HEK293 (cell line): ENCODE results near the gene LYSMD3.

Source experiments
- CTCF ChIA-PET: fragments of 350-600 bp; formaldehyde crosslinking; extraction: SDS; loops from one replicate; lab custom pipeline; 2021; ENCODE audit warnings: antibody characterized with exemption; lab: Yijun Ruan, JAX
- POLR2A ChIA-PET: fragments of 300-600 bp; formaldehyde crosslinking; extraction: SDS; loops from one replicate; lab custom pipeline; 2020; ENCODE audit warnings: antibody characterized with exemption, inconsistent platforms; lab: Yijun Ruan, JAX
- H3K27ac ChIP-seq: fragments of 200-500 bp; sonication (Bioruptor generic); 2 replicates; pipeline ENCODE4 v1.5.1; 2014; ENCODE audit warnings: low read depth, low read length, control low read depth, inconsistent platforms; ENCODE audit errors: extremely low read depth
- H3K36me3 ChIP-seq, 2 experiments: fragments of 200-500 bp in 1 of 2; sonication (Bioruptor generic) in 1 of 2; 1 replicate in 1 of 2; 2 replicates in 1 of 2; pipeline ENCODE4 v1.5.1; 2014 to 2017; ENCODE audit warnings: inconsistent platforms in 2 of 2, low read length in 2 of 2; ENCODE audit not compliant: control insufficient read depth in 2 of 2, insufficient read depth in 1 of 2
- H3K4me1 ChIP-seq: fragments of 200-500 bp; sonication (Bioruptor generic); 2 replicates; pipeline ENCODE4 v1.5.1; 2014; ENCODE audit warnings: mild to moderate bottlenecking, low read length, inconsistent platforms; ENCODE audit not compliant: control insufficient read depth, insufficient read depth
- H3K4me3 ChIP-seq: 2 replicates; pipeline ENCODE4 v1.5.1; 2011; ENCODE audit warnings: low read depth, mild to moderate bottlenecking, control low read depth, low read length, moderate library complexity
- H3K9me3 ChIP-seq: fragments of 200-500 bp; sonication (Bioruptor generic); 2 replicates; pipeline ENCODE4 v1.5.1; 2014; ENCODE audit warnings: low read depth, low read length, inconsistent platforms; ENCODE audit not compliant: control insufficient read depth, insufficient read depth
- BCL11A ChIP-seq: fragments of 450-650 bp; formaldehyde crosslinking; IDR thresholded peaks from 2 replicates; pipeline ENCODE4 v1.5.1; 2016; ENCODE audit warnings: low read depth, missing biosample characterization, missing genetic modification characterization
- EGR2 ChIP-seq: fragments of 450-650 bp; formaldehyde crosslinking; IDR thresholded peaks from 2 replicates; pipeline ENCODE4 v1.5.1; 2016; ENCODE audit warnings: low read depth, missing biosample characterization, missing genetic modification characterization
- GFI1B ChIP-seq: fragments of 450-650 bp; formaldehyde crosslinking; IDR thresholded peaks from 2 replicates; pipeline ENCODE4 v1.5.1; 2016; ENCODE audit warnings: missing biosample characterization, missing genetic modification characterization
- PRDM1 ChIP-seq: fragments of 450-650 bp; formaldehyde crosslinking; IDR thresholded peaks from 2 replicates; pipeline ENCODE4; 2016; ENCODE audit warnings: missing biosample characterization, missing genetic modification characterization
- SETDB1 ChIP-seq: IDR thresholded peaks from one replicate; pipeline ENCODE4 v1.6.1; 2017; ENCODE audit warnings: mild to moderate bottlenecking, low read length, moderate library complexity, mixed read lengths; ENCODE audit not compliant: insufficient read length
- ZBTB8A ChIP-seq: fragments of 450-650 bp; formaldehyde crosslinking; IDR thresholded peaks from 2 replicates; pipeline ENCODE4 v1.5.1; 2016; ENCODE audit warnings: missing biosample characterization, missing genetic modification characterization
- ZEB2 ChIP-seq: fragments of 450-650 bp; formaldehyde crosslinking; IDR thresholded peaks from 2 replicates; pipeline ENCODE4 v1.5.1; 2016; ENCODE audit warnings: missing biosample characterization, missing genetic modification characterization
- ZFP37 ChIP-seq: fragments of 450-650 bp; formaldehyde crosslinking; IDR thresholded peaks from 2 replicates; pipeline ENCODE4 v1.5.1; 2016; ENCODE audit warnings: missing biosample characterization, missing genetic modification characterization
- ZNF10 ChIP-seq: fragments of 450-650 bp; formaldehyde crosslinking; IDR thresholded peaks from 2 replicates; pipeline ENCODE4 v1.5.1; 2017; ENCODE audit warnings: missing biosample characterization, missing genetic modification characterization
- ZNF223 ChIP-seq: fragments of 450-650 bp; formaldehyde crosslinking; IDR thresholded peaks from 2 replicates; pipeline ENCODE4 v1.5.1; 2016; ENCODE audit warnings: missing biosample characterization, missing genetic modification characterization
- ZNF248 ChIP-seq: fragments of 450-650 bp; formaldehyde crosslinking; IDR thresholded peaks from 2 replicates; pipeline ENCODE4 v1.5.1; 2017; ENCODE audit warnings: missing biosample characterization, missing genetic modification characterization
- ZNF341 ChIP-seq: fragments of 450-650 bp; formaldehyde crosslinking; IDR thresholded peaks from 2 replicates; pipeline ENCODE4; 2016; ENCODE audit warnings: low read depth, missing biosample characterization, missing genetic modification characterization
- ZNF394 ChIP-seq: fragments of 450-650 bp; formaldehyde crosslinking; IDR thresholded peaks from 2 replicates; pipeline ENCODE4 v1.5.1; 2016; ENCODE audit warnings: missing biosample characterization, missing genetic modification characterization, mild to moderate bottlenecking, moderate library complexity, borderline replicate concordance
- ZNF473 ChIP-seq: fragments of 450-650 bp; formaldehyde crosslinking; IDR thresholded peaks from 2 replicates; pipeline ENCODE4 v1.5.1; 2017; ENCODE audit warnings: missing biosample characterization, missing genetic modification characterization
- ZNF544 ChIP-seq: fragments of 450-650 bp; formaldehyde crosslinking; IDR thresholded peaks from 2 replicates; pipeline ENCODE4 v1.5.0; 2017; ENCODE audit warnings: missing biosample characterization, missing genetic modification characterization
- ZNF548 ChIP-seq: fragments of 450-650 bp; formaldehyde crosslinking; IDR thresholded peaks from 2 replicates; pipeline ENCODE4 v1.5.1; 2016; ENCODE audit warnings: missing biosample characterization, missing genetic modification characterization
- ZNF571 ChIP-seq: fragments of 450-650 bp; formaldehyde crosslinking; IDR thresholded peaks from 2 replicates; pipeline ENCODE4 v1.5.0; 2017; ENCODE audit warnings: missing biosample characterization, missing genetic modification characterization
- ZNF621 ChIP-seq: fragments of 450-650 bp; formaldehyde crosslinking; IDR thresholded peaks from 2 replicates; pipeline ENCODE4 v1.5.1; 2017; ENCODE audit warnings: missing biosample characterization, missing genetic modification characterization
- TF ChIP-seq, protein P1 (sequence below): fragments of 450-650 bp; formaldehyde crosslinking; IDR thresholded peaks from 2 replicates; pipeline ENCODE4 v1.5.1; 2016; ENCODE audit warnings: missing biosample characterization, missing genetic modification characterization
- TF ChIP-seq, protein P2 (sequence below): fragments of 450-650 bp; formaldehyde crosslinking; IDR thresholded peaks from 2 replicates; pipeline ENCODE4 v1.5.1; 2017; ENCODE audit warnings: missing biosample characterization, missing genetic modification characterization
- TF ChIP-seq, protein P3 (sequence below): fragments of 450-650 bp; formaldehyde crosslinking; conservative IDR thresholded peaks from 2 replicates; pipeline ENCODE4 v1.5.1; 2016; ENCODE audit warnings: low read depth, missing biosample characterization, missing genetic modification characterization
- TF ChIP-seq, protein P4 (sequence below): fragments of 450-650 bp; formaldehyde crosslinking; IDR thresholded peaks from 2 replicates; pipeline ENCODE4 v1.5.1; 2016; ENCODE audit warnings: missing biosample characterization, missing genetic modification characterization
- TF ChIP-seq, protein P5 (sequence below): fragments of 450-650 bp; formaldehyde crosslinking; IDR thresholded peaks from 2 replicates; pipeline ENCODE4 v1.5.1; 2016; ENCODE audit warnings: missing biosample characterization, missing genetic modification characterization

The LYSMD3 gene

DNA sequence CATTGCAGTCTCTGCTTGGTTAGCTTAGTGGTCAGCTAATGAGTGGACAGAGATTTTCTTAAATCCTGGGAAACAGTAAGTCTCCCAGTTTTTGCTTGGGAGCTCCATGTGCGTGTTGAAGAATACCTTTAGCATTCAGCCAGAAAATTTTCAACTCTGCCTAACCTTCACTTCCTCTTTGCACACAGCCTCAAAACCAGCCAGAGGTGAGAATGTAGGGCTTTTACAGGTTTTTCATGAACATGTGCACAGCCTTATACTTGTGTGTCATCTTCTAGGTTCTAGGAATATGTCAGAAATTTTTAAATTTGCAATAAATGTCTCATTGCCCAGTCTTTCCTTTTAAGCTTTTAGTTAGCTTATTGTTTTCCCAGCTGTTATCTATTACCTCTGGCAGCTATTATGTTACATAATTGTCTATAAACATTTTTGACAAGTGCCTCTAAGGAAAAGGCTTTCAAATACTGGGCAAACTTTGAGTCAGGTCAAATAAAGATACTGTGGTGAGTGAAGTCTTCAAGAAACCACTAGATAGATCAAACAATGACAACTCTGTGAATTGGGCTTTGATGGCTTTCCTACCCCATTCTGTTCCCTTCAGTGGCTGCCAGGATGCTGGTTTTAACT is 41.9 kb upstream of the LYSMD3 start (continued):
- no peak for TF ChIP-seq ZNF548 (tag by site-specific recombination)
- TF ChIP-seq, protein P1, sequence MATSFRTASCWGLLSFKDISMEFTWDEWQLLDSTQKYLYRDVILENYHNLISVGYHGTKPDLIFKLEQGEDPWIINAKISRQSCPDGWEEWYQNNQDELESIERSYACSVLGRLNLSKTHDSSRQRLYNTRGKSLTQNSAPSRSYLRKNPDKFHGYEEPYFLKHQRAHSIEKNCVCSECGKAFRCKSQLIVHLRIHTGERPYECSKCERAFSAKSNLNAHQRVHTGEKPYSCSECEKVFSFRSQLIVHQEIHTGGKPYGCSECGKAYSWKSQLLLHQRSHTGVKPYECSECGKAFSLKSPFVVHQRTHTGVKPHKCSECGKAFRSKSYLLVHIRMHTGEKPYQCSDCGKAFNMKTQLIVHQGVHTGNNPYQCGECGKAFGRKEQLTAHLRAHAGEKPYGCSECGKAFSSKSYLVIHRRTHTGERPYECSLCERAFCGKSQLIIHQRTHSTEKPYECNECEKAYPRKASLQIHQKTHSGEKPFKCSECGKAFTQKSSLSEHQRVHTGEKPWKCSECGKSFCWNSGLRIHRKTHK (tag by site-specific recombination): no peak
- peak; percentile 45 for TF ChIP-seq ZBTB8A
- TF ChIP-seq ZEB2 (tag by site-specific recombination): peak; percentile 66
- no peak for TF ChIP-seq SETDB1
- no peak for TF ChIP-seq ZNF394
- TF ChIP-seq ZNF473 (tag by site-specific recombination): no peak
- TF ChIP-seq EGR2 (tag by site-specific recombination): no peak

DNA sequence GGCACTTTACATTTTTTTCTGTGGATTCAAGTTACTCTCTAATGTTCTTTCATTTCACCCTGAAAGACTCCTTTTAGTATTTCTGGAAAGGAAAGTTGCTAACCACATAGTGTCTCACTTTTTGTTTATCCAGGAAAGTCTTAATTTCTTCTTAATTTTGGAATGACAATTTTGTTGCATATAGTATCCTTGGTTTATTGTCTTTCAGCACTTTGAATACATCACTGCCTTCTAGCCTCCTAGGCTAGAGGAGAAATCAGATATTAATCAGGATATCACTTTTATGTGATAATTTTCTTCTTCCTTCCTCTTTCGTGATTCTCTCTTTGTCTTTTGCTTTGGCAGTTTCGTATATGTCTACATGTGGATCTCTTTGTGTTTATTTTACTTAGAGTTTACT is 40.6 kb upstream of the LYSMD3 start:
- Histone ChIP-seq H3K4me1 (peaks cover 22% of the 10 kb centered on the region; the same call in 1 of the 2 replicates), H3K27ac (no peak overlapping the region), H3K9me3 (no peaks in the 10 kb centered on the region), H3K36me3 (peaks cover 0 to 4% of the 10 kb centered on the region in 2 experiments; a peak in 1 of 3 replicates), H3K4me3 (no peak overlapping the region)
- POLR2A ChIA-PET: no interaction called here
- CTCF ChIA-PET: interaction anchor here (0.6 to 0.8 kb wide), 3 partner anchors 18 to 71 kb away, joined by 3 to 6 read pairs (median 4); no protein-coding TSS in a partner anchor
- peak; percentile 53 for TF ChIP-seq PRDM1 (tag by site-specific recombination)
- TF ChIP-seq ZFP37: no peak
- TF ChIP-seq ZNF223: no peak

DNA sequence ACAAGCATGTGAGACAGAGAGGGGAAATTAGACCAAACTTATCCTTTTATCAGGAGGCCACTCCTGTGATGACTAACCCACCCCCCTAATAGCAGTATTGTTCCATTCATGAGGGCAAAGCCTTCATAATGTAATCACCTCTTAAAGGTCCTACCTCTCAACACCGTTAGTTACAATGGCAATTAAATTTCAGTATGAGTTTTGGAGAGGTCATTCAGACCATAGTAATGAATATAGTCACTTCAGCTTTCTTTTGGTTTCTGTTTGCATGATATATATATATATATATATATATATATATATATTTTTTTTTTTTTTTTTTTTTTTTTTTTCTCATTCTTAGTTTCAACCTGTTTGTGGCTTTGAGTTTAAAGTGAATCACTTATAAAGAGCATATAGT is 39.7 kb upstream of the LYSMD3 start:
- CTCF ChIA-PET: no interaction called here
- peaks cover 0 to 4% of the 10 kb centered on the region in 2 experiments; a peak in 1 of 3 replicates for H3K36me3 ChIP-seq
- POLR2A ChIA-PET: no interaction called here
- no peak overlapping the region for H3K27ac ChIP-seq
- TF ChIP-seq, protein P2, sequence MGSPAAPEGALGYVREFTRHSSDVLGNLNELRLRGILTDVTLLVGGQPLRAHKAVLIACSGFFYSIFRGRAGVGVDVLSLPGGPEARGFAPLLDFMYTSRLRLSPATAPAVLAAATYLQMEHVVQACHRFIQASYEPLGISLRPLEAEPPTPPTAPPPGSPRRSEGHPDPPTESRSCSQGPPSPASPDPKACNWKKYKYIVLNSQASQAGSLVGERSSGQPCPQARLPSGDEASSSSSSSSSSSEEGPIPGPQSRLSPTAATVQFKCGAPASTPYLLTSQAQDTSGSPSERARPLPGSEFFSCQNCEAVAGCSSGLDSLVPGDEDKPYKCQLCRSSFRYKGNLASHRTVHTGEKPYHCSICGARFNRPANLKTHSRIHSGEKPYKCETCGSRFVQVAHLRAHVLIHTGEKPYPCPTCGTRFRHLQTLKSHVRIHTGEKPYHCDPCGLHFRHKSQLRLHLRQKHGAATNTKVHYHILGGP: no peak
- TF ChIP-seq BCL11A (tag by site-specific recombination) (no peak), GFI1B (no peak), ZNF341 (tag by site-specific recombination) (no peak), ZNF571 (no peak), ZNF248 (tag by site-specific recombination) (no peak), ZNF544 (tag by site-specific recombination) (no peak), ZNF10 (tag by site-specific recombination) (no peak), ZNF621 (tag by site-specific recombination) (no peak)
- TF ChIP-seq, protein P3, sequence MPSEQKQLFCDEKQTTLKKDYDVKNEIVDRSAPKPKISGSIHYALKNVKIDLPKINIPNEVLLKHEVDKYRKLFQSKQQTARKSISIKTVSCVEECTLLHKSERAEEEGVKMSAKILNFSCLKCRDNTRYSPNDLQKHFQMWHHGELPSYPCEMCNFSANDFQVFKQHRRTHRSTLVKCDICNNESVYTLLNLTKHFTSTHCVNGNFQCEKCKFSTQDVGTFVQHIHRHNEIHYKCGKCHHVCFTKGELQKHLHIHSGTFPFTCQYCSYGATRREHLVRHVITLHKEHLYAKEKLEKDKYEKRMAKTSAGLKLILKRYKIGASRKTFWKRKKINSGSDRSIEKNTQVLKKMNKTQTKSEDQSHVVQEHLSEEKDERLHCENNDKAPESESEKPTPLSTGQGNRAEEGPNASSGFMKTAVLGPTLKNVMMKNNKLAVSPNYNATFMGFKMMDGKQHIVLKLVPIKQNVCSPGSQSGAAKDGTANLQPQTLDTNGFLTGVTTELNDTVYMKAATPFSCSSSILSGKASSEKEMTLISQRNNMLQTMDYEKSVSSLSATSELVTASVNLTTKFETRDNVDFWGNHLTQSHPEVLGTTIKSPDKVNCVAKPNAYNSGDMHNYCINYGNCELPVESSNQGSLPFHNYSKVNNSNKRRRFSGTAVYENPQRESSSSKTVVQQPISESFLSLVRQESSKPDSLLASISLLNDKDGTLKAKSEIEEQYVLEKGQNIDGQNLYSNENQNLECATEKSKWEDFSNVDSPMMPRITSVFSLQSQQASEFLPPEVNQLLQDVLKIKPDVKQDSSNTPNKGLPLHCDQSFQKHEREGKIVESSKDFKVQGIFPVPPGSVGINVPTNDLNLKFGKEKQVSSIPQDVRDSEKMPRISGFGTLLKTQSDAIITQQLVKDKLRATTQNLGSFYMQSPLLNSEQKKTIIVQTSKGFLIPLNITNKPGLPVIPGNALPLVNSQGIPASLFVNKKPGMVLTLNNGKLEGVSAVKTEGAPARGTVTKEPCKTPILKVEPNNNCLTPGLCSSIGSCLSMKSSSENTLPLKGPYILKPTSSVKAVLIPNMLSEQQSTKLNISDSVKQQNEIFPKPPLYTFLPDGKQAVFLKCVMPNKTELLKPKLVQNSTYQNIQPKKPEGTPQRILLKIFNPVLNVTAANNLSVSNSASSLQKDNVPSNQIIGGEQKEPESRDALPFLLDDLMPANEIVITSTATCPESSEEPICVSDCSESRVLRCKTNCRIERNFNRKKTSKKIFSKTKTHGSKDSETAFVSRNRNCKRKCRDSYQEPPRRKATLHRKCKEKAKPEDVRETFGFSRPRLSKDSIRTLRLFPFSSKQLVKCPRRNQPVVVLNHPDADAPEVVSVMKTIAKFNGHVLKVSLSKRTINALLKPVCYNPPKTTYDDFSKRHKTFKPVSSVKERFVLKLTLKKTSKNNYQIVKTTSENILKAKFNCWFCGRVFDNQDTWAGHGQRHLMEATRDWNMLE (tag by site-specific recombination): no peak
- TF ChIP-seq, protein P4, sequence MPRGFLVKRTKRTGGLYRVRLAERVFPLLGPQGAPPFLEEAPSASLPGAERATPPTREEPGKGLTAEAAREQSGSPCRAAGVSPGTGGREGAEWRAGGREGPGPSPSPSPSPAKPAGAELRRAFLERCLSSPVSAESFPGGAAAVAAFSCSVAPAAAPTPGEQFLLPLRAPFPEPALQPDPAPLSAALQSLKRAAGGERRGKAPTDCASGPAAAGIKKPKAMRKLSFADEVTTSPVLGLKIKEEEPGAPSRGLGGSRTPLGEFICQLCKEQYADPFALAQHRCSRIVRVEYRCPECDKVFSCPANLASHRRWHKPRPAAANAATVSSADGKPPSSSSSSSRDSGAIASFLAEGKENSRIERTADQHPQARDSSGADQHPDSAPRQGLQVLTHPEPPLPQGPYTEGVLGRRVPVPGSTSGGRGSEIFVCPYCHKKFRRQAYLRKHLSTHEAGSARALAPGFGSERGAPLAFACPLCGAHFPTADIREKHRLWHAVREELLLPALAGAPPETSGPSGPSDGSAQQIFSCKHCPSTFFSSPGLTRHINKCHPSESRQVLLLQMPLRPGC: no peak
- TF ChIP-seq, protein P5, sequence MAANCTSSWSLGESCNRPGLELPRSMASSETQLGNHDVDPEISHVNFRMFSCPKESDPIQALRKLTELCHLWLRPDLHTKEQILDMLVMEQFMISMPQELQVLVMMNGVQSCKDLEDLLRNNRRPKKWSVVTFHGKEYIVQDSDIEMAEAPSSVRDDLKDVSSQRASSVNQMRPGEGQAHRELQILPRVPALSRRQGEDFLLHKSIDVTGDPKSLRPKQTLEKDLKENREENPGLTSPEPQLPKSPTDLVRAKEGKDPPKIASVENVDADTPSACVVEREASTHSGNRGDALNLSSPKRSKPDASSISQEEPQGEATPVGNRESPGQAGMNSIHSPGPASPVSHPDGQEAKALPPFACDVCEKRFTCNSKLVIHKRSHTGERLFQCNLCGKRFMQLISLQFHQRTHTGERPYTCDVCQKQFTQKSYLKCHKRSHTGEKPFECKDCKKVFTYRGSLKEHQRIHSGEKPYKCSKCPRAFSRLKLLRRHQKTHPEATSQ (tag by site-specific recombination): no peak
- TF ChIP-seq, all 188 proteins: peak for 0
- H3K4me1 ChIP-seq: peaks cover 22% of the 10 kb centered on the region; the same call in 1 of the 2 replicates
- H3K9me3 ChIP-seq: no peaks in the 10 kb centered on the region
- no peak overlapping the region for H3K4me3 ChIP-seq
